Measurements from ENCODE around the gene ST6GAL1.

The ST6GAL1 gene

GRCh38 chr3:187112934-187113793, 182.8 kb downstream of the ST6GAL1 start:
- peak; percentile 55 to 63 for DNase-seq (ENCODE audit: low read depth in 2 of 2)
- TF ChIP-seq, protein P1, sequence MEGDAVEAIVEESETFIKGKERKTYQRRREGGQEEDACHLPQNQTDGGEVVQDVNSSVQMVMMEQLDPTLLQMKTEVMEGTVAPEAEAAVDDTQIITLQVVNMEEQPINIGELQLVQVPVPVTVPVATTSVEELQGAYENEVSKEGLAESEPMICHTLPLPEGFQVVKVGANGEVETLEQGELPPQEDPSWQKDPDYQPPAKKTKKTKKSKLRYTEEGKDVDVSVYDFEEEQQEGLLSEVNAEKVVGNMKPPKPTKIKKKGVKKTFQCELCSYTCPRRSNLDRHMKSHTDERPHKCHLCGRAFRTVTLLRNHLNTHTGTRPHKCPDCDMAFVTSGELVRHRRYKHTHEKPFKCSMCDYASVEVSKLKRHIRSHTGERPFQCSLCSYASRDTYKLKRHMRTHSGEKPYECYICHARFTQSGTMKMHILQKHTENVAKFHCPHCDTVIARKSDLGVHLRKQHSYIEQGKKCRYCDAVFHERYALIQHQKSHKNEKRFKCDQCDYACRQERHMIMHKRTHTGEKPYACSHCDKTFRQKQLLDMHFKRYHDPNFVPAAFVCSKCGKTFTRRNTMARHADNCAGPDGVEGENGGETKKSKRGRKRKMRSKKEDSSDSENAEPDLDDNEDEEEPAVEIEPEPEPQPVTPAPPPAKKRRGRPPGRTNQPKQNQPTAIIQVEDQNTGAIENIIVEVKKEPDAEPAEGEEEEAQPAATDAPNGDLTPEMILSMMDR (IDR thresholded peaks at IDR 0.05; ENCODE audit: low read depth, low read length), result peak; percentile 46
- H3K4me3 ChIP-seq (replicated peaks in 1 of 2; ENCODE audit: low read depth in 2 of 2, low read length in 2 of 2), result no peak overlapping the region

DNA sequence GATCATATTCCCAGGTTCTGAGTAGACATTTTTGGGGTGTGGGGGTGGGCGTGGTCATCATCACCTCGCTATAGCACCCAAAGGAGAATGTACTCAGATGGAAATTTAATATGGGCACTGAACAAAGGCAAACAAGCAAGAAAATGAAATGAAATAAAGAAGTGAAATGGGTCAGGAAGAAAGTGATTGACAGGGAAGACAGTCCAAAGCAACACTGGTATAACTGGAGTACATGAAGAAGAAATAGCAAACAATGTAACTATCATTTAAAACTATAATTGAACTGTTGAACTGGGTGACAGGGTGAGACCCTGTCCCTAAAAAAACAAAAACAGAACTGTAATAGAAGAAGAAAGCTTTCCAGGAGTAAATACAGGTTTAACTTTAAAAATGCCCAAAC, 184.2 kb downstream of the ST6GAL1 start:
- no peak for DNase-seq (ENCODE audit: low read depth in 2 of 2)
- TF ChIP-seq, protein P1 (IDR thresholded peaks at IDR 0.05; ENCODE audit: low read depth, low read length), result no peak
- no peak overlapping the region for H3K4me3 ChIP-seq (replicated peaks in 1 of 2; ENCODE audit: low read depth in 2 of 2, low read length in 2 of 2)

GRCh38 chr3:187120326-187120725, 190.0 kb downstream of the ST6GAL1 start:
- TF ChIP-seq, protein P1 (IDR thresholded peaks at IDR 0.05; ENCODE audit: low read depth, low read length), result no peak
- no peak overlapping the region for H3K4me3 ChIP-seq (replicated peaks in 1 of 2; ENCODE audit: low read depth in 2 of 2, low read length in 2 of 2)
- no peak for DNase-seq (ENCODE audit: low read depth in 2 of 2)

DNA sequence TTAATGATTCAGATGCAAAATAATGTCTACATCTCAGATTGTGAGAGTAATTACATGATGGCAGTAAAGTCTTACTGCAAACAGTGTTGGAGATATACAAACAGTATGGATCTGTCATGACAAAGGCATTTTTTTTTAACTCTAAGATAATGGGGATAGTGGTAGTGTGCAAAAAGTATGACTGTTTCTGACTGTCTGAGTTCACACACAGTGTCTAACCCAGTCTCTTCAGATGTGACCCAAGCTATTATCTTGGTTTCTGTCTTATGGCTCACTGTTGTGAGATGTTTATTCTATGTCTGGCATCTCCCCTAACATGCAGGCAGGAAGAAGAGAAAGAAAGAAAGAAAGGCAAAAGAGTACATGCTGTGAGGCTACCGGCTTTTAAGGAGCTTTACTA, 191.9 kb downstream of the ST6GAL1 start:
- no peak for DNase-seq (ENCODE audit: low read depth in 2 of 2)
- H3K4me3 ChIP-seq (replicated peaks in 1 of 2; ENCODE audit: low read depth in 2 of 2, low read length in 2 of 2), result no peak overlapping the region
- TF ChIP-seq, protein P1 (IDR thresholded peaks at IDR 0.05; ENCODE audit: low read depth, low read length), result no peak

DNA sequence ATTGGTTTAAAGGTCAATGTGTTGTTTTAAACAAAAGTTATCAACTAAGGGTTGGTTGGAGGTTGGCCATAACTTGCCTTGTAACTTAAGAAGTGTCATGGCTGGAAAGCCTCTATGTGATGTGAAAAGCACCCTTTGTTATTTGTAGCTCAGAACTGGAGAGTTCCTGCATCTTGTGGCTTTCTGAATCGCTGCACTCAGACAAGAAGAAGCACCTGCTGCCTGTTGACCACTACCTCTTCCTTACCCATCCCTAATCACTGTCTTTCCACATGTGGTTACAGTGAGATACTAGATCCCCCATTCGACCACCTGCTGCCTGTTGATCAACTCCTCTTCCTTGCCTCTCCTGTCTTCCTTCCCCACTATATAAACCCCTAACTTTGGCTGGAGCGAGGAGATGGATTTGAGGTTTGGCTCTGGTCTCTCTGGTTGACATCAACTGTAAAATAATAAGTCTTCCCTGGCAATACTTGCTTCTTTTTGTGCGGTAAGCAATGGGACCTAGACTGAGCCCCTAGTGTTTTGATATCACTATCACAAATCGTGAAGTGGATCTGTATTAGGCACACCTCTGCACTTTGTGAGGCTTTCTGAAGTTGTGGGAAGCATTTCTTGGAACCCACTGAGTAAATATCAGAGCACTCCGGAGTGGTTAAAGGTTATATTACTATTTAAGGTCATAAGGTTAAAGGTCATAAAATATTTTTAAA, 195.1 kb downstream of the ST6GAL1 start:
- H3K4me3 ChIP-seq (replicated peaks in 1 of 2; ENCODE audit: low read depth in 2 of 2, low read length in 2 of 2), result no peak overlapping the region

More for the DNA sequence above, 195.1 kb downstream of the ST6GAL1 start:
- TF ChIP-seq, protein P1 (IDR thresholded peaks at IDR 0.05; ENCODE audit: low read depth, low read length), result no peak
- DNase-seq (ENCODE audit: low read depth in 2 of 2), result no peak

Data from cardiac fibroblast (primary cell).